ENCODE measurements around the gene NXN.

- TF ChIP-seq CTCF (IDR thresholded peaks at IDR 0.05) (no peak), POLR2A (IDR thresholded peaks at IDR 0.05) (no peak)
Measured at GRCh38 chr17:967122-967521, 12.5 kb downstream of the NXN start.
